Activated T-cell treated with anti-CD3 and anti-CD28 coated beads for 4 hours (primary cell): Measurements from ENCODE around the gene DHX9.
A peak's percentile ranks its signal among the peaks of the same experiment; 100 is the strongest.

Experiments
- DNase-seq: peaks from one replicate; pipeline ENCODE4 v3.0.0-alpha.2; 2020

DHX9 gene

GRCh38 chr1:182839209-182840066 is at the start of gene DHX9:
DHX9 (plus strand) TSS chr1:182839347; CDS start chr1:182842567, 3,220 bp downstream.
- peak; percentile 96 for DNase-seq

DNA sequence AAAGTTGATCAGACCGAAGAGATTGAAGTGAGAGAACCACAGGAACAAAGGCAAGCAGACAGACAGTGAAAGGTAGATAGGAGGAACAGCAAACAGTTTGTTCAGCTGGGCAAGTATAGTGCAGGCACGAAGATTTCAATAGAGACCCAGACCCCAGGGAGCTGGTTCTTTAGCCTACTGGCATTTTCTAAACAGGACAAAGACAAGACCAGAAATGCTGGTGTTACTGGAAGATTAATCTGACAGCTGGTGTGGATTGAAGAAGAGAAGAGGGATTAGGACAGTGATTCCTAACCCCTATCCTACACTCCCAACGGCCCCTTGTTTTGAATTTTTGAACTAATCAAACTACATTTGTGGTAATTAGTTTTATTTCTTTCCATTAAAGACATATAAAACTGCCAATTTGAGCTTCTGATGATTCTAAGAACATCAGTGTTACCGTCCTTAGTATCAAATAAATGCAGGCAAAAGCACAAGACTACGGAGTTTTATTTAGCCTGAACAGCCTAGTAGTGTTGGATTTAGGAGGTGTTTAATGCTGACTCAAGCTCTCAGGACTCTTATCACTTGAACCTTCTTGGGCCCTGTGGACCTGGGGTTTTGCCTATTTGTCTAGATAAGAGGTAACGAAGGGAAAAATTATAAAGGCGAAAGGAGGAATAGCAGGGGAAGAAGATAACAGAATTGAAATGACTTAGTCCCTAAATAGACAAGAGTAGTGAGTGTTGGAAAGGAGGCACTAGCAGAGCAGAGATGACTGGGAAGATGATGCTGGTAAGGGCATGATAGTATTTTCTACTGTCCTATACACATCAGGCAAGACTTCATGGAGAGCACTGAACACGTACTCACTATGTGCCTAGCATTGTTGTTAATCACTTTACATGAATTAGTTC is 47.6 kb upstream of the DHX9 start:
- no peak for DNase-seq

GRCh38 chr1:182794091-182794490 is 45.1 kb upstream of the DHX9 start:
- DNase-seq = no peak

- no peak for DNase-seq
Observed at GRCh38 chr1:182794676-182795201, 44.4 kb upstream of the DHX9 start.

GRCh38 chr1:182795563-182796228 is 43.5 kb upstream of the DHX9 start:
- no peak for DNase-seq

DNA sequence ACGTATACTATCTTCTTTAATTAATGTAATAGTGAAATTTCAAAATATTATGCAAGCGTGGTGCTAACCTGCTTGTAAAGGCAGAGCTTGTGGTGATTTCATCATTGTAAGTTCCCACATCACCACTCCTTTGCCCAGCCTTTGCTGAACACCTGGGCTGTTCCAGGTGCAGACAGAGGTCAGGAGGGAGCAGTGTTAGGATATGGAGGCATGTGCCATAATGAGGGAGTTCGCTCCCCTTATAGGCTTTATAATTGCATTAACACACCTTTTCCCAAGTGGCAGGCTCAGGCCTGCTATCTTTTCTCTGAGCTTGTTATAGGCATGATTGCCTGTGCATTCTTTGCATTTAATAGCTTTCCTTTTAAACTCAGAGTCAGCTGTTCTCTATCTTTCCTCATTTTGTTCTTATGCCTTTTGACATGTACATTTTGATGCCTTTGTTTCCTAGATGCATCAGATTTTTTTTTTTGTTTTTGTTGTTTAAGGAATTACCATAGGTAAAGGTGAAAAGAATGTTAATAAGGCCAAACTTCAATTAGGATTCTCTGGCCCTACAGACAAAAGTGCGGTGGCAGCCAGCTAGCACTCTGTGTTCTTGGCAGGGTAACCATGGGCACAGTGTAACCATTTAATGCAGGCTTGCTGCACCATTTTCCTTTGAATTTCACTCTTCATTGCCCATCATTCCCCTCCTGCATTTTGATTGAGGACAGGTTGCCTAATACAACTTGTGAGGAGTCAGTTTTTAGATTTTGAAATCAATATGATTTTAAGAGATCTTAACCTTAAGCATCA is 36.9 kb upstream of the DHX9 start:
- no peak for DNase-seq

DNA sequence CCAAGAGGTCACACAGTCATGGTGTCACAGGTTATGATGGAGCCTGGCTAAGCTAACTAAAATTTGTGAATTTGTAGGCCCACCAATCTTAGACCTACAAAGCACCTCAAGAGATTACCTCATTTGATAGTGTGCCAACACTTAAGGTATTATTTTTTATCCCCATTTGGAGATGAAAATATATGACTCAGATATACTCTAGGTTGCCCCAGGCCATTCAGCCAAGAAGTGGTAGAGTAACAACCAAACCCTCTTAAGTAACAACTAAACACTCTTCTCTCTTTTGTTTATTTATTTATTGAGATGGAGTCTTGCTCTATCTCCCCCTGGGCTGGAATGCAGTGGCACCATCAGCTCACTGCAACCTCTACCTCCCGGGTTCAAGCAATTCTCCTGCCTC is 35.3 kb upstream of the DHX9 start:
- DNase-seq = no peak

DNA sequence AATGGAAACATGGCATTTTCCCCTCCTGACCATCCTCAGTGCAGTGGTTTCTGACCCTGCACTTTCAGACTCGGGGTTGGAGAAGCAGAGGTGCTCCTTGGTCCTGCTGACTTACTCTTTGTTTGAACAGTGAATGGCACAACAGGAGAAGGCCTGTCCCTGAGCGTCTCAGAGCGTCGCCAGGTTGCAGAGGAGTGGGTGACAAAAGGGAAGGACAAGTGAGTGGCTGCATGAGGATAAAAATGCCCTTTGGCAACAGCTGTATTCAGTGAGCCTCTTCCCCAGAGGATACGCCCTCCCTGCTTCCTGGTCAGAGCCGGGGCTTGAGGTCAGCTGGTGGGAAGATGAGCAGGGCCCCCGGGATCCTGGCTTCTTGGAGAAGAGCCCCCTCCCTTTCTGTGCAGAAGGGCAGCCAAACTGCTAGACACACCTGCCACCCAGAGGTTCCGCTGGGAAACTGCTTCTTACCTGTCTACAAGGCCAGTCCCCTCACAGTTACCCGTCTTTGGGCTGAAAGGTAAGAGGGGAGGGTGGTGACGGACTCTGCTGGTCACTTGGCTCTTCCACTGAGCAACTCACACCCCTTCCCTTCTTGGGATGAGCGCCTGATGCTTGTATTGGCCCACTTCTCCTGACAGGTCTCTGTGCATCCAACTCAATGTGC is 33.0 kb upstream of the DHX9 start:
- no peak for DNase-seq

DNA sequence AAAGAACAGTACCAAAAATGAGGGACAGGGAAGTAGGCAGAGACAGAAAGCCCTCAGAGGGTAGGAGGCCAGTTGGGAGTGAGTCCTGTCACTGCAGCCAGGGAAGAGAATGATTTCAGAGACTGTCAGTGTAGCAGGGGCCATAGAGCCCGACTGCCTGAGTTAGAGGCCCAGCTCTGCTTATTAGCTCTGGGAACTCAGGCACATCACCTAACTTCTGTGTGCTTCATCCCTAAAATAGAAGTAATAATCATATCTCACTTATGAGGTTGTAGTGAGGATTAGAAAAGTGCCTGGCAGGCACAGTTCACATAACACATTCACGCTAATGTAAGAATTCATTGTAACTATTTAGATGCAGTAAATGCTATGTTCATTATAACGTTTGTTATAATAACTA is 31.2 kb upstream of the DHX9 start:
- no peak for DNase-seq

- DNase-seq = no peak
Observed at GRCh38 chr1:182809414-182809957, 29.7 kb upstream of the DHX9 start.

DNA sequence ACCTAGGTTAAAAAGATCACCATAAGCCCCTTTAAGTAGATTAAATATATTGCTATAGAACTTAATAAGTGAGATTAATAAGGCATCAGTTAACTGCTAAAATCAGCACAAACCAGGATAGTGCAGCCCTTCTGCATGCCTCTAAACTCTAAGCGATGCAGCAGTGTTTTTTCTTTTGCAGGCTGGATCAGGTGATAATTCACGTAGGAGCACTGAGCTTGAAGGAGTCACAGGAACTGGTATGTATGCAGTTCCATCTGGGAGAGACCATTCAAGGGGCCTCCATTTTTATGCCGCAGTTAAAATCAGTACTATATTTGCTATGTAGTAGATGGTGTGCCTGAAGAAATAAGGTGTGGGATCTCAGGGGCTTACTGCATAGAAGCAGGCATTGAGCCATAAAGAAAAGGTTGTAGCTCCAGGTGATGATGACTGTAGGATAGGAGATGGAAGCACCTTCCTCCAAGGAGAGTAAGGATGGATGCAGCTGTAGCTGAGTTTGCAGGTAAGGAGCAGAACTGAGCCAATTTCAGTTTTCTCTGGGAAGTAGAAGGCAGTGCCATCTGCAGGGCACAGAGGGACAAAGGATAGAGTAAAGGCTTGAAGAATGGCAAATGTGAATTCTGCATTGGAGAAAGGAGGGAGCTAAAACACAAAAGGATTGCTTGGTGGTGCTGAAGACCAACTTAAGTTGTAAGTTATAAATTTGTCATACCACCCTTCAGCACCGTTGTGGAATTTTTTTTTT is 27.0 kb upstream of the DHX9 start:
- no peak for DNase-seq

- DNase-seq = no peak
Observed at GRCh38 chr1:182816863-182817262, 22.3 kb upstream of the DHX9 start.

- DNase-seq = no peak
Observed at GRCh38 chr1:182817802-182818201, 21.3 kb upstream of the DHX9 start.

DNA sequence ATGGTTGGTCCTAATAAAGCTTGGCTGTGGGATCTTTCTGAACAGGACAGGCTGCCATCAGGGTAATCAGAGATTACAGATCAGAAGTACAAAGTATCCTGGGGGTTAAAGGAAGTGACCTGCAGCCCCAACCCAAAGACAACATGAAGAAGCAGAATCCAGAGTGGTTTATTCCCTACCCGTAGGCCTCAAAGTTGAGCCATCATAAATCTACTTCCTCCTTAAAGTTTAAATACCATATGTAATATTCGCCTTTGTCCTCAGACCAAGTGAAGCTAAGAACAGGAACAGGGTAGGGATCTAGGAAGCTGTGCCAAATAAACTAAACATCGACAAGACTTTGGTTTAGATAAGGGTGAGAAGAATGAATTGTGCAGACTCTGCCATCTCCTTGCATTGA is 15.9 kb upstream of the DHX9 start:
- no peak for DNase-seq

GRCh38 chr1:182826892-182827291 is 12.3 kb upstream of the DHX9 start:
- DNase-seq = no peak

DNA sequence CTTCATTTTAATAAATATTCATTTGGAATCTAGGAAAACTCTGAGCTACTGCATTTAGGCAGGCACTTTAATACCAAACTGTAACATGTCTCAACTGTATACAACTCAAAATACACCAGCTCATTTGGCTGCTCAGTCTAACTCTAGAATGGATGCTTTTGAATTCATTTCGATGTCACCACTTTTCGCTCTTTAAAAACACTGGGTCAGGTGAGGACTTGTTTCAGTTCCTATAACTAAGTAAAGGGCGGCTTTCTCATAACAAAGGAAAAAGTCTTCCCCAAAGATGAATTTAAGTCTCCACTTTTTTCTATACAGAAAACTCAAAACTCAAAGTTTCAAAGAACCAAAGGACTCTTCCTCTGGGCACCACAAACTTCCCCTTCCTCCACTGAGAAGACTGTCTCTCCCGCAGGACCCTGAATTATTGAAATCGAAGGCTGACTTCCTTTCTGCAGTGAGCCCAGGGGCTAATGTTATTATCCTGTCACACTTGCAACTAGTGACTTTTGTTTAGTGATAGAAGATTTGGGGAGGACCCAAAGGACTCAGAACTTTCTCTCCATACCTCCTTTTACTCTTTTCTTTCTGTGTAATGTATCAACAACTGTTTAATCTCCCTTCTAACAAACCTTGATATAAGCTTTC is 9.7 kb upstream of the DHX9 start:
- DNase-seq = no peak

GRCh38 chr1:182833271-182833670 is 5.9 kb upstream of the DHX9 start:
- no peak for DNase-seq

- DNase-seq = no peak
Observed at GRCh38 chr1:182834326-182834725, 4.8 kb upstream of the DHX9 start.

DNA sequence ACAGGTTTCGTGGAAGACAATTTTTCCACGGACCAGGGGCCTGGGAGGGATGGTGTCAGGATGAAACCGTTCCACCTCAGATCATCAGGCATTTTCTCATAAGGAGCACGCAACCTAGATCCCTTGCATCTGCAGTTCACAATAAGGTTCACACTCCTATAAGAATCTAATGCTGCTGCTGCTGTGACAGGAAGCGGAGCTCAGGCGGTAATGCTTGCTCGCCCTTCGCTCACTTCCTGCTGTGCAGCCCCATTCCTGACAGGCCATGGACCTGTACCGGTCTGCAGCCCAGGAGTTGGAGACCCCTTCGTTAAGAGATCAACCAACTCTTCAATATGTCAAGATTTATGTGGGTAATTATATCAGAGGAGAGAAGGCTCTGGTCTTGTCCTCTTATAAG is 3.3 kb upstream of the DHX9 start:
- no peak for DNase-seq

- DNase-seq = no peak
Observed at GRCh38 chr1:182841368-182841988, 2.3 kb downstream of the DHX9 start.
